Pancreas (tissue), 10 donors: ENCODE measurements around the gene TANGO2. TPM values are rescaled to one million over a fixed set of nuclear protein-coding genes. Genes with fewer than 3 reads are reported as not detected.

Source experiments
- ATAC-seq, 4 donors: fragments of 200-7000 bp; cut with Tn5 transposase; one replicate each; pipeline versions ENCODE4 v1.8.0 to v1.9.1; 2020; ENCODE audit warnings: mild to moderate bottlenecking in 4 of 4, moderate library complexity in 4 of 4
- DNase-seq, 6 donors: peaks; one replicate each; pipeline ENCODE4 v3.0.0-alpha.2; 2020
- FAIRE-seq: peaks from 2 replicates; lab custom pipeline; 2012; peaks lifted over from hg19 to GRCh38; lab: Jason Lieb, UNC
- H3K27ac ChIP-seq, 4 donors: fragments of 200-600 bp; sonication (generic); 1 replicate in 3 of 4; 2 replicates in 1 of 4; pipeline versions ENCODE4 v1.5.0 to v1.8.0; 2020
- H3K27me3 ChIP-seq, 4 donors: fragments of 200-600 bp; one replicate each; pipeline ENCODE4 v1.8.0; 2021
- H3K36me3 ChIP-seq, 3 donors: fragments of 200-600 bp; sonication (generic) in 1 of 3; one replicate each; pipeline versions ENCODE4 v1.5.0 to v1.8.0; 2020 to 2021
- H3K4me1 ChIP-seq, 3 donors: fragments of 200-600 bp; one replicate each; pipeline ENCODE4 v1.8.0; 2021
- H3K4me3 ChIP-seq, 4 donors: fragments of 200-600 bp; sonication (generic) in 2 of 4; one replicate each; pipeline versions ENCODE4 v1.5.0 to v1.8.0; 2020 to 2021
- H3K9me3 ChIP-seq, 4 donors: fragments of 200-600 bp; one replicate each; pipeline ENCODE4 v1.8.0; 2021
- WGBS, 2 donors: extraction: QIAGEN DNeasy Blood & Tissue Kit; methylation state at CpG; one replicate each; pipeline ENCODE4 v1.1.7; 2013; 5-methylcytosine and 5-hydroxymethylcytosine counted together
- intact Hi-C, 3 donors: fragments of 100-400 bp; cut with DNase I; formaldehyde crosslinking; loops; one replicate each; pipeline versions ENCODE4 v1.11.1 to v1.14.2; 2022
- polyA plus RNA-seq, 2 donors: library from polyadenylated mRNA; stranded (reverse); fragments of 200-250 nt; gene quantifications; one replicate each; pipeline ENCODE4 v1.2.3, GENCODE V29; 2013
- total RNA-seq, 6 donors: library from RNA; stranded (reverse); fragmentation: NEBNext Ultra II Directional in 4 of 6; extraction: Animal tissue kit (Norgen Biotek cat#: 25700) in 4 of 6; gene quantifications; one replicate each; pipeline versions ENCODE4 v1.2.1 to v1.2.4, GENCODE V29; 2021 to 2023
- TF ChIP-seq, protein P1 (sequence below), 4 donors: fragments of 200-600 bp; sonication (generic) in 3 of 4; IDR thresholded peaks; one replicate each; pipeline versions ENCODE4 v1.5.0 to v1.8.0; 2021; ENCODE audit warnings: antibody characterized with exemption in 4 of 4
- donor health status: healthy with polysubstance abuse.
- donor health status: DM: no; HTN: no; CAD: no; lungs with moderate emphysema.
- donor health status: DM: no; HTN: no; CAD: no.
- donor health status: control.
- donor health status: control.
- donor health status: Bipolar disorder and iron deficiency.
- donor health status: DM: yes; HTN: yes; CAD: no.
- donor health status: DM: no; HTN: no; CAD: no.
- donor health status: DM: no; HTN: no; CAD: no.
- donor health status: DM: yes; HTN: yes; CAD: no.

TANGO2 gene
- total and polyA plus RNA-seq, 8 donors = 4.0 to 20.4 (median 11.5) TPM

DNA sequence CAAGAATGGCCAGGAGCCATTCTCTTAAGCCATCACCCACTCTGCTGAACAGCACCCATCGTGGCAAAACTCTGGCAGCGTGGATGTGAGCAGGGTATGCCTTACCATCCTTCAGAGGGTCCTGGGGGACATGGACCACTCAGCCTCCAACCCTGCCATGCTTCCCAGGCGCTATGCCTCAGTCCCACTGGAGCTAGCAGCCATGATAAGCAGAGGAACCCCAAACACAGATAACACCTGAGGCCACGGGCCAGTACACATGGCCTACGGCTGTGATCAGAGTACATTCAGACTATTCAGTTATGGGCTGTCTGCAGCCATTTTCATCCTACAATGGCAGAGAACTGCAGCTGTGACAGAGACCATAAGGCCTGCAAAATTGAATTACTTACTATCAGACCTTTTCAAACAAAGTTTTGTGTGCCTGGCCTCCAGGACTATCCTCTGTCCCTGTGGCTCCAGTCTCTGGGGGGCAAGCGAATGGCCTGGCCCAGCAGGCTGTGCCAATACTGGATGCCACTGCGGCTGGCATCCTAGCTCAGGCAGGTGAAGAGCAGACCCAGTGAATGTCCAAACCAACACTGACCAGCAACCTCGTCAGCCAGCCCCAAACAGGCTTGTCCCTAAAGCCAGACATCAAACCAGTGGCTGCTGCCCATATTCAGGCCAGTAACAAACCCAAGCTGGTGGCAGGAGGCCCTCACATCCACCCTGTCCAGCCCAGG, 11.2 kb upstream of the TANGO2 start:
- ATAC-seq (no peak), DNase-seq (peak in 3 of 6 donors; percentile 7 to 45 (median 22)), FAIRE-seq (no peak)
- Histone ChIP-seq H3K36me3 (no peaks in the 10 kb centered on the region), H3K27ac (no peak overlapping the region), H3K4me3 (no peak overlapping the region), H3K27me3 (no peaks in the 10 kb centered on the region), H3K4me1 (no peaks in the 10 kb centered on the region), H3K9me3 (no peaks in the 10 kb centered on the region)
- TF ChIP-seq, protein P1, sequence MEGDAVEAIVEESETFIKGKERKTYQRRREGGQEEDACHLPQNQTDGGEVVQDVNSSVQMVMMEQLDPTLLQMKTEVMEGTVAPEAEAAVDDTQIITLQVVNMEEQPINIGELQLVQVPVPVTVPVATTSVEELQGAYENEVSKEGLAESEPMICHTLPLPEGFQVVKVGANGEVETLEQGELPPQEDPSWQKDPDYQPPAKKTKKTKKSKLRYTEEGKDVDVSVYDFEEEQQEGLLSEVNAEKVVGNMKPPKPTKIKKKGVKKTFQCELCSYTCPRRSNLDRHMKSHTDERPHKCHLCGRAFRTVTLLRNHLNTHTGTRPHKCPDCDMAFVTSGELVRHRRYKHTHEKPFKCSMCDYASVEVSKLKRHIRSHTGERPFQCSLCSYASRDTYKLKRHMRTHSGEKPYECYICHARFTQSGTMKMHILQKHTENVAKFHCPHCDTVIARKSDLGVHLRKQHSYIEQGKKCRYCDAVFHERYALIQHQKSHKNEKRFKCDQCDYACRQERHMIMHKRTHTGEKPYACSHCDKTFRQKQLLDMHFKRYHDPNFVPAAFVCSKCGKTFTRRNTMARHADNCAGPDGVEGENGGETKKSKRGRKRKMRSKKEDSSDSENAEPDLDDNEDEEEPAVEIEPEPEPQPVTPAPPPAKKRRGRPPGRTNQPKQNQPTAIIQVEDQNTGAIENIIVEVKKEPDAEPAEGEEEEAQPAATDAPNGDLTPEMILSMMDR (IDR thresholded peaks at IDR 0.05) = no peak
- WGBS, 2 donors = 86 to 92% methylated on average over 8 of the region's 8 CpGs
- intact Hi-C loops = no loop called here

DNA sequence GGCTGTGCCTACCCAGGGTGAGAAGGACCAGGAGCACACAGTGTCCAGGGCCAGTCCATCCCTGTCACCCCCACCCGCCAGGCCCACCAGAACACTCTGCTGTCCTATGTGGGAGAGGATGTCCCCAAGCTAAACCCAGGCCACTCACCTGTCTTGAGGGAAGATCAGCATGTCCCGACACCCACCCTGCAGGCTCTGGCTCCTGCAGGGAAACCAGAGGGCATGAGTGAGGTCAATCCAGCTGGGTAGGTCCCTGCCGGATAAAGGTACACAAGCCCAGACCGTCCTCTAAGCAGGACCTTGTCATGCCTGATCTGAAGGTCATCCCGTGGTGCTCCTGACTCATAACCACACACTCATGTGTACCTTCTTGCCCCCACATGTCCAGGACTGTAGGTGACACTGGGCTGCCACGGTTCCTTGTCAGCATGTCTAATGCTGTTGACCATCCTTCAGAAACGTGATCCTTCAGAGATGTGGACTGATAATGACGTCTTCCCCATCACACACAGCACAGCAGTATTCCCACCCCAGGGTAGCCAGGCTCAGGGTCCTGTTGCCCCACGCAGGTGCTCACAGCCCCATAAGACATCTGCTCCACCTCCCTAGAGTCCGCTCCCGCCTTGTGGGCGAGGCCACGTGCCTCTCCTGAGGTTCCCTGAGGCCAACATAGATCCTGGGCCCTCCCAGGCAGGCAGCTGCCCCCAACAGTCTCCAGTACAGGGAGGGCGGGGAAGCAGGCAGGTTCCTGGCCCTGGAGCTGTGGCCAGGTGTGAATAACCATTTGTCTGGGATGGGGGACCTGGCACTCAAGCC, 10.4 kb upstream of the TANGO2 start:
- FAIRE-seq (no peak), DNase-seq (peak in 3 of 6 donors; percentile 20 to 41 (median 40)), ATAC-seq (peak in 1 of 4 donors; percentile 3)
- no peak overlapping the region for H3K4me3 ChIP-seq
- no peaks in the 10 kb centered on the region for H3K9me3 ChIP-seq
- intact Hi-C loops = no loop called here
- H3K36me3 ChIP-seq = no peaks in the 10 kb centered on the region
- no peaks in the 10 kb centered on the region for H3K27me3 ChIP-seq
- WGBS, 2 donors = 71 to 73% methylated on average over 14 of the region's 14 CpGs
- no peaks in the 10 kb centered on the region for H3K4me1 ChIP-seq
- TF ChIP-seq, protein P1 (IDR thresholded peaks at IDR 0.05) = no peak
- H3K27ac ChIP-seq = no peak overlapping the region

DNA sequence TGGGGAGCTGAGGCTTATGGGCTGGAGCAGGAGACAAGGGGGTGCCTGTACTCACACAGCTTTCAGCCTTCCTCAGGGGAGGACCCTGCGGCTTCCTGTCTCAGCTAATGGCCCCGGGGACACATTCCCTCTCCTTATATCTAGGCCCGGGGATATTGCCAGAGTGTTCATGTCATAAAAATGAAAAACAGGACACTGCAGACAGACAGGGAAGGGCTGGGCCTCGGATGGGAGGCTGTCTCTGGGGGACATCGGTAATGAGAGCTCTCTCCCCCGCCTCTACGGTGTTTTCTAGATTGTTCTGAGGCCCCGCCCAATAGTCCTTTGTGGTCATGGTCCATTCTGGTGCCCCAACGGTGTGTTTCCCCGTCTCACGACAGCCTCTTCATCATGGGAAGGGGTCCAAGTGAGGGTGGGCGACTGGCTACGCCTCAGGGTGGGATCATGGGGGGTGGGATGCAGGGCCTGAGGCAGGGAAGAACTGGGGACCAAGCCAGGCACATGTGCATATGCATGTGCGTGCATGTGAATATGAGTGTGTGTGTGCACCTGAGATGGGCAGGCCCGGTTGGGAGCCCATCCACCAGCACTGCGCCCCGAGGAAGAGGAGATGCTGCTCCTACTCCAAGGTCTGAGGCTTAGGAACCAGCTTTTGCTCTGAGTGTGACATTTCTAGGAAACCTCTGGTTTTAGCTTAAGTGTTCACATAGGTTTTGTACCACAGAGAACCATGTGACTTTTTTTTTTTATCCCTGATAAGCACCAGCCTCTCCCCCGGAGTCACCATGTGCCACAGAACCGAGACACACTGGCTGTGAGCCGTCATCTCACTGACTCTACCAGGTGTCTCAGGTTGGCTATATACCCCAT, 9.6 kb upstream of the TANGO2 start:
- no peaks in the 10 kb centered on the region for H3K9me3 ChIP-seq
- intact Hi-C loops = no loop called here
- no peaks in the 10 kb centered on the region for H3K36me3 ChIP-seq
- no peaks in the 10 kb centered on the region for H3K4me1 ChIP-seq
- no peak overlapping the region for H3K27ac ChIP-seq
- TF ChIP-seq, protein P1 (IDR thresholded peaks at IDR 0.05) = no peak
- H3K4me3 ChIP-seq = no peak overlapping the region
- ATAC-seq (no peak), FAIRE-seq (no peak), DNase-seq (peak in 3 of 6 donors; percentile 15 to 37 (median 25))
- whole genome bisulfite sequencing, 2 donors = 82 to 88% methylated on average over 20 of the region's 20 CpGs
- no peaks in the 10 kb centered on the region for H3K27me3 ChIP-seq

GRCh38 chr22:20011993-20012740, 8.7 kb upstream of the TANGO2 start:
- peaks cover 0 to 1% (median 1%) of the 10 kb centered on the region in 3 donors for H3K4me1 ChIP-seq
- H3K36me3 ChIP-seq = no peaks in the 10 kb centered on the region
- peak in 2 of 6 donors; percentile 7 to 41 for DNase-seq
- H3K27ac ChIP-seq = no peak overlapping the region
- no peaks in the 10 kb centered on the region for H3K27me3 ChIP-seq
- WGBS, 2 donors = 95% methylated on average over 7 of the region's 7 CpGs
- intact Hi-C loops = no loop called here
- TF ChIP-seq, protein P1 (IDR thresholded peaks at IDR 0.05) = no peak
- no peak for FAIRE-seq
- H3K9me3 ChIP-seq = no peaks in the 10 kb centered on the region
- ATAC-seq = no peak
- H3K4me3 ChIP-seq = no peak overlapping the region
